PFSK-1 (cell line): Measurements from ENCODE around the gene TENT5C.

Source experiments
- FOXP2 ChIP-seq: optimal IDR thresholded peaks from 2 replicates; pipeline ENCODE3; 2011; ENCODE audit warnings: borderline replicate concordance, control low read depth, inconsistent platforms; ENCODE audit not compliant: insufficient read depth; ENCODE audit errors: extremely low read length, extremely low read depth
- POLR2AphosphoS5 ChIP-seq: IDR thresholded peaks from 2 replicates; pipeline ENCODE4 v1.6.1; 2012; ENCODE audit warnings: low read depth, mild to moderate bottlenecking, control low read depth, low read length, moderate library complexity
- REST ChIP-seq, 2 experiments: IDR thresholded peaks; 2 replicates each; pipeline versions ENCODE4 v1.6.1 to v1.8.0; 2011 to 2012; ENCODE audit warnings: low read depth in 2 of 2, low read length in 2 of 2, control low read depth in 1 of 2, inconsistent platforms in 1 of 2, mild to moderate bottlenecking in 1 of 2, moderate library complexity in 1 of 2; ENCODE audit not compliant: insufficient read depth in 1 of 2
- SIN3A ChIP-seq: IDR thresholded peaks from 2 replicates; pipeline ENCODE4 v1.6.1; 2012; ENCODE audit warnings: mild to moderate bottlenecking, low read length, moderate library complexity, borderline replicate concordance; ENCODE audit not compliant: insufficient read depth
- TAF1 ChIP-seq: IDR thresholded peaks from 2 replicates; pipeline ENCODE4 v1.6.1; 2012; ENCODE audit warnings: low read length, control low read depth, borderline replicate concordance; ENCODE audit not compliant: insufficient read depth

- TF ChIP-seq POLR2AphosphoS5 = no peak
- TF ChIP-seq REST (IDR thresholded peaks at IDR 0.05; ENCODE audit: insufficient read depth in 1 of 2, low read depth in 2 of 2, low read length in 2 of 2) = no peak
- no peak for TF ChIP-seq TAF1
- TF ChIP-seq SIN3A = no peak
- no peak for TF ChIP-seq FOXP2
Observed at GRCh38 chr1:117582451-117582850, 23.4 kb upstream of the TENT5C start.
